HG02763 (cell line): ENCODE measurements around the gene CCL25.
"Not testable (repeated sequence)": the region's sequence is repeated elsewhere in the genome, so short reads cannot be mapped to it uniquely, and the experiment has no call there.

Source experiments
- ATAC-seq: cut with Tn5 transposase; IDR thresholded peaks from one replicate; pipeline ENCODE4 v1.9.1; 2021; ENCODE audit warnings: mild to moderate bottlenecking, moderate library complexity; ENCODE audit not compliant: unreplicated experiment

CCL25 gene

GRCh38 chr19:8084152-8084551 lies 31.6 kb downstream of the CCL25 start:
- ATAC-seq, result no peak

DNA sequence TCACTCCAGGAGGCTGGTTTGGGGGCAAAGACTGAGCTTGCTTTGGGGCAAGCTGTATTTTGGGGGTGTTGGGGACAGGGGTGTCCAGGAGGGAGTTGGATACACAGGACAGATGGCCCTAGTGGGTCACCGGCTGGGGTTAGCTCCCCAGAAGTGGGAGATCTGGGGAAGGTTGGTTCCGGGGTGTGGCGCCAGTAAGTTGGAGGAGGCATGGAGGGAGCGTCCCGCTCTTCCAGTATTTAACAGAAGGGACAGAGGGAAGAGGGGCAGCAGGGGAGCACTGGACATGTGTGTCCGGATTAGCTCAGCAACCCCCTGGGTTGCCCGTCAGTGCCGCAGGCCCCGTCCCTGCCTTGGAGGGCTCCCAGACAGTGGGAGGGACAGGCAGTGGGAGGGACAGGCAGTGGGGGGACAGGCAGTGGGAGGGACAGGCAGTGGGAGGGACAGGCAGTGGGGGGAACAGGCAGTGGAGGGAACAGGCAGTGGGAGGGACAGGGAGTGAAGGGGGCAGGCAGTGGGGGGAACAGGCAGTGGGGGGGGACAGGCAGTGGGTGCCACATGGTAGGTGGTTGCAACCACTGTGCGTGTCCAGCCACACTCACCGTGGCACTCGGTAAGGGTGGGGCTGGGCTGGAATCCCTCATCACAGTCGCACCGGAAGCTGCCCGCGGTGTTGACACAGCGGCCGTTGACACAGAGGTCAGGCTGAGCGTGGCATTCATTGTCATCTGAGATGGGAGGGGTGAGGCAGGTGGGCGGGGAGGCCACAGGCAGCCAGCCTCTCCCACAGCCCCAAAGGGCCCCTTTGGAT lies 33.2 kb downstream of the CCL25 start:
- no peak for ATAC-seq

DNA sequence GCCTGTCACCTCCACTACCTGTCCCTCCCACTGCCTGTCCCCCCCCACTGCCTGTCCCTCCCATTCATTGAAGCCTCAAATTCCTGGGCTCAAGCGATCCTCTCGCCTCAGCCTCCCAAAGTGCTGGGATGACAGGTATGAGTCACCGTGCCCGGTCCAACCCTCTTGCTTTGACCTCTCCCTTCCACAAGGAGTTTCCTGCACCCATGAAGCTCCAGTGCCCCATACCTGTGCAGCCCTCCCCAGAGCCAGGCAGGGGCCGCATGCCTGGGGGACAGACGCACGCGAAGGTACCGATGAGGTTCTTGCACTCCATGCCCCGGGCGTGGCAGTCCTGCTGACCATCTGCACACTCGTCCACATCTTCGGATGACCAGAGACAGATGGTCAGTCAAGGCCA lies 34.3 kb downstream of the CCL25 start:
- no peak for ATAC-seq

DNA sequence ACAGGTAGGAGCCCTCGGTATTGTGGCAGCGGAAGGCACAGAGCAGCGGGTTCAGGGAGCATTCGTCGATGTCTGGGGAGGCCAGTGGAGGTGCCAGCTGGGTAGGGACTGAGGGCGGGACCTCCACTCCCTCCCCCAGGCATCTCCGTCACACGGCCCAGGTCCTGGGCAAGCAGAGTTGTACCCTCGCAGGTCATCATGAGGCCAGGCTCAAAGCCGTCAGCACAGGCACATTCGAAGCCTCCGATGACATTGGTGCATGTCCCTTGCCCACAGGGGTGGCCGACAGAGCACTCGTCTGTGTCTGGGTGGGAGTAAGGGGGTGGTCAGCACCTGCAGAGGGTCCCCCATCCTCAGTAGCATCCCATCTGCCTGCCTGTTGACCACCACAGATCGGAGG lies 35.3 kb downstream of the CCL25 start:
- ATAC-seq, result no peak

GRCh38 chr19:8088752-8089663 lies 36.4 kb downstream of the CCL25 start:
- no peak for ATAC-seq

- no peak for ATAC-seq
These were observed 37.4 kb downstream of the CCL25 start for GRCh38 chr19:8089664-8090601.

GRCh38 chr19:8090950-8091349 lies 38.4 kb downstream of the CCL25 start:
- ATAC-seq, result no peak

- no peak for ATAC-seq
These were observed 41.2 kb downstream of the CCL25 start for GRCh38 chr19:8093740-8094139.

GRCh38 chr19:8094336-8094735 lies 41.8 kb downstream of the CCL25 start:
- ATAC-seq, result no peak

DNA sequence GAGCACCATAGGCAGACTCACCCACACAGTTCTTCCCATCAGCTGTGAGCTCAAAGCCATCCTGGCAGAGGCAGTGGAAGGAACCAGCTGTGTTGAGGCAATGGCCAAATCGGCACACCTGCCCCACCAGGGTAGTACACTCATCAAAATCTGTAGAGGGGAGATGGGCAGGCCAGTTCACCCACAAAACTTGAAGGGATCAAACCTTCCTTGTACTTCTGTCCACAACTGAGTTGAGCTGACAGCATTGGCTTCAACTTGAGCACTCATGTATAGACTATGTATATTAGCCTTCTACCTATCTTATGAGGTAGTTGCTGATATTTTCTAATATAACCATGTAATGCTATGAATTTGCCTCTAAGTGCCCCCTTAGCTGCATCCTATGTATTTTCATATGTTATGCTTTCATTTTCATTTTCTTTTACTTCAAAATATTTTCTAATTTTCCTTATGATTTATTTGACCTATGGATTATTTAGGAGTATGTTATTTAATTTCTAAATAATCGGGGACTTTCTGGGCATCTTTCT lies 42.9 kb downstream of the CCL25 start:
- no peak for ATAC-seq

GRCh38 chr19:8096071-8096470 lies 43.5 kb downstream of the CCL25 start:
- no peak for ATAC-seq

- no peak for ATAC-seq
These were observed 44.6 kb downstream of the CCL25 start for GRCh38 chr19:8097198-8097597.

DNA sequence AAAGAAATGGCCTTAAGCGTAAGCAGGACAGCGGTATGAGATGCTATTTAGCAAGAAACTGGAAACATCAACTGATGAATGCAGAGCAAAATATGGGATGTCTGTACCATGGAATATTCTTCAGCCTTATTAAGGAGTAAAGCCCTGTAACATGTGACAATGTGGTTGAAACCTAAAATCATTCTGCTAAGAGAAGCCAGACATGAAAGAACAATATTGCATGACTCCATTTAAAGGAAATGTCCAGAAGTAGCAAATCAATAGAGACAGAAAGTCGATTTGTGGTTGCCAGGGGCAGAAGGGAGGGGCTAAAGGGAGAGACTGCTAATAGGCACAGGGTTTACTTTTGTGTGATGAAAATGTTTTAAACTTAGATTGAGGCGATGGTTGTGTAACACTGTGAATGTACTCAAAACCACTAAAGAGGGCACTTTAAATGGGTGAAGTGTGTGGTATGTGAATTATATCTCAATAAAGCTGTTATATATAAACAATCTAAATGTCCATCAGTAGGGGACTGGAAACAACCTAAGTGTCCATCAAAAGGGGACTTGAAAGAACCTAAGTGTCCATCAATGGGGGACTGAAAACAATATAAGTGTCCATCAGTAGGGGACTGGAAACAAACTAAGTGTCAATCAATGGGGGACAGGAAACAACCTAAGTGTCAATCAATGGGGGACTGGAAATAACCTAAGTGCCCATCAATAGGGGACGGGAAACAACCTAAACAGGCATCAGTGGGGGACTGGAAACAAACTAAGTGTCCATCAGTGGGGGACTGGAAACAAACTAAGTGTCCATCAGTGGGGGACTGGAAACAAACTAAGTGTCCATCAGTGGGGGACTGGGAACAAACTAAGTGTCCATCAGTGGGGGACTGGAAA lies 45.4 kb downstream of the CCL25 start:
- no peak for ATAC-seq

- ATAC-seq, result no peak
These were observed 48.8 kb downstream of the CCL25 start for GRCh38 chr19:8101311-8101710.

GRCh38 chr19:8101910-8102309 lies 49.4 kb downstream of the CCL25 start:
- ATAC-seq, result not testable (repeated sequence)

DNA sequence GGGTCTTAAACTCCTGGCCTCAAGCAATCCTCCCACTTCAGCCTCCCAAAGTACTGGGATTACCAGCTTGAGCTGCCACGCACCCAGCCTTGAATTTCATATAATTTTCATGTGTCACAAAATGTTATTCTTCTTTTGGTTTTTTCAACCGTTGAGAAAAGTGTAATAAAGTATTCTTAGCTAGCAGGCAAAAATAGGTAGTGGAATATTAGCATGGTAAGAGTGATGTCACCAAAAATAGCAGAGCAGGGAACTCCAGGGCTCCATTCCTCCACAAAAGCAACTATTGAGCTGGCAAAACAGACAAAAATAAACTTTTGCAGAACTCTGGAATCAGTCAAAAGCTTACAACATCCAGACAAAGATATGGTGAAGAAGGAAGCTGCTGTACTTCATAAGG lies 52.9 kb downstream of the CCL25 start:
- ATAC-seq, result no peak

GRCh38 chr19:8107301-8107903 lies 54.8 kb downstream of the CCL25 start:
- no peak for ATAC-seq

- no peak for ATAC-seq
These were observed 56.2 kb downstream of the CCL25 start for GRCh38 chr19:8108560-8109445.
